Chondrocyte (in vitro differentiated cells): ENCODE data around the gene PRORP. TPM values are rescaled to one million over a fixed set of nuclear protein-coding genes. Genes with fewer than 3 reads are reported as not detected.

ENCODE experiments used
- DNase-seq: peaks from one replicate; pipeline ENCODE4 v3.0.0; 2021; ENCODE audit warnings: mixed read lengths, low spot score
- H3K27ac Mint-ChIP-seq: one replicate; pipeline ENCODE4 v1.8.0; 2021; ENCODE audit warnings: mild to moderate bottlenecking, moderate library complexity, mixed read lengths; ENCODE audit not compliant: unreplicated experiment
- H3K27me3 Mint-ChIP-seq: 2 replicates; pipeline ENCODE4 v1.8.0; 2021; ENCODE audit warnings: low read depth, mixed read lengths
- H3K36me3 Mint-ChIP-seq: 2 replicates; pipeline ENCODE4 v1.8.0; 2021; ENCODE audit warnings: low read depth, mixed read lengths
- H3K4me1 Mint-ChIP-seq: 2 replicates; pipeline ENCODE4 v1.8.0; 2021; ENCODE audit warnings: low read depth, mild to moderate bottlenecking, mixed read lengths
- H3K4me3 Mint-ChIP-seq: one replicate; pipeline ENCODE4 v1.8.0; 2021; ENCODE audit warnings: mild to moderate bottlenecking, moderate library complexity, mixed read lengths; ENCODE audit not compliant: unreplicated experiment
- H3K9me3 Mint-ChIP-seq: 2 replicates; pipeline ENCODE4 v1.8.0; 2021; ENCODE audit warnings: low read depth, mixed read lengths
- CTCF ChIP-seq: fragments of 200-600 bp; sonication (generic); IDR thresholded peaks from 2 replicates; pipeline ENCODE4 v1.5.0; 2021; ENCODE audit warnings: antibody characterized with exemption, mild to moderate bottlenecking, moderate library complexity
- total RNA-seq: library from RNA; stranded (reverse); gene quantifications from 3 replicates; pipeline ENCODE4 v1.2.1, GENCODE V29; 2021

Gene PRORP
- total RNA-seq, 1 donor from 2014 or later, result 31.1 TPM

- H3K4me3 Mint-ChIP-seq, result peak overlapping the region; percentile 2
- H3K27ac Mint-ChIP-seq, result peak overlapping the region; percentile 96
- TF ChIP-seq CTCF, result no peak
These were observed 37.5 kb downstream of the PRORP start for GRCh38 chr14:35159742-35160409.

GRCh38 chr14:35161231-35161630 lies 38.9 kb downstream of the PRORP start:
- Mint-ChIP-seq H3K27me3 (no peaks in the 10 kb centered on the region), H3K4me1 (peaks cover 26% of the 10 kb centered on the region), H3K9me3 (no peaks in the 10 kb centered on the region), H3K36me3 (peaks cover 15% of the 10 kb centered on the region), H3K4me3 (no peak overlapping the region), H3K27ac (no peak overlapping the region)
- no peak for TF ChIP-seq CTCF
- DNase-seq, result no peak

More at GRCh38 chr14:35159742-35160409, 37.5 kb downstream of the PRORP start:
- Mint-ChIP-seq H3K36me3 (peaks cover 12% of the 10 kb centered on the region), H3K27me3 (no peaks in the 10 kb centered on the region), H3K4me1 (peaks cover 33% of the 10 kb centered on the region), H3K9me3 (no peaks in the 10 kb centered on the region)
- no peak for DNase-seq

GRCh38 chr14:35163384-35163783 lies 41.0 kb downstream of the PRORP start:
- no peak for DNase-seq
- H3K4me1 Mint-ChIP-seq, result peaks cover 22% of the 10 kb centered on the region
- no peak for TF ChIP-seq CTCF
- H3K27me3 Mint-ChIP-seq, result no peaks in the 10 kb centered on the region
- H3K4me3 Mint-ChIP-seq, result no peak overlapping the region
- peaks cover 17% of the 10 kb centered on the region for H3K36me3 Mint-ChIP-seq
- H3K9me3 Mint-ChIP-seq, result no peaks in the 10 kb centered on the region
- no peak overlapping the region for H3K27ac Mint-ChIP-seq

- Mint-ChIP-seq H3K27me3 (no peaks in the 10 kb centered on the region), H3K27ac (no peak overlapping the region), H3K4me3 (no peak overlapping the region), H3K4me1 (peaks cover 11% of the 10 kb centered on the region), H3K36me3 (peaks cover 14% of the 10 kb centered on the region), H3K9me3 (peaks cover 3% of the 10 kb centered on the region)
- no peak for TF ChIP-seq CTCF
- no peak for DNase-seq
These were observed 42.5 kb downstream of the PRORP start for GRCh38 chr14:35164849-35165248.

GRCh38 chr14:35167496-35167895 lies 45.1 kb downstream of the PRORP start:
- Mint-ChIP-seq H3K4me1 (no peaks in the 10 kb centered on the region), H3K9me3 (peaks cover 3% of the 10 kb centered on the region), H3K27me3 (no peaks in the 10 kb centered on the region), H3K36me3 (peaks cover 14% of the 10 kb centered on the region), H3K27ac (no peak overlapping the region), H3K4me3 (no peak overlapping the region)
- no peak for DNase-seq
- TF ChIP-seq CTCF, result no peak

Other genes starting within 250 kb of the PRORP start
- 22.5 to 27.0 TPM (median 25.0 TPM) in 3 replicates for gene BAZ1A, start 247.2 kb upstream of the PRORP start, total RNA-seq
- gene SRP54, start 139.6 kb upstream of the PRORP start, total RNA-seq, result 54.4 to 71.3 TPM (median 56.2 TPM) in 3 replicates
- 103 to 121 TPM (median 107 TPM) in 3 replicates for gene FAM177A1, start 76.3 kb upstream of the PRORP start, total RNA-seq
- 30.5 to 44.2 TPM (median 37.4 TPM) in 3 replicates for gene PPP2R3C, start 562 bp upstream of the PRORP start, total RNA-seq
- 129 to 167 TPM (median 137 TPM) in 3 replicates for gene PSMA6, start 169.8 kb downstream of the PRORP start, total RNA-seq